Fibroblast of lung (primary cell): Measurements from ENCODE around the gene TTL.

Experiments
- EZH2 ChIP-seq: IDR thresholded peaks from 2 replicates; pipeline ENCODE4 v1.5.1; 2012; ENCODE audit warnings: low read length, control low read depth, mild to moderate bottlenecking; ENCODE audit errors: missing control alignments
- TF ChIP-seq, protein P1 (sequence below), 2 donors: IDR thresholded peaks in 1 of 2; conservative IDR thresholded peaks in 1 of 2; 1 replicate in 1 of 2; 2 replicates in 1 of 2; pipeline ENCODE4 v1.5.1; 2011 to 2012; ENCODE audit warnings: low read length in 2 of 2, control low read depth in 1 of 2, inconsistent platforms in 1 of 2, low read depth in 1 of 2, mild to moderate bottlenecking in 1 of 2

DNA sequence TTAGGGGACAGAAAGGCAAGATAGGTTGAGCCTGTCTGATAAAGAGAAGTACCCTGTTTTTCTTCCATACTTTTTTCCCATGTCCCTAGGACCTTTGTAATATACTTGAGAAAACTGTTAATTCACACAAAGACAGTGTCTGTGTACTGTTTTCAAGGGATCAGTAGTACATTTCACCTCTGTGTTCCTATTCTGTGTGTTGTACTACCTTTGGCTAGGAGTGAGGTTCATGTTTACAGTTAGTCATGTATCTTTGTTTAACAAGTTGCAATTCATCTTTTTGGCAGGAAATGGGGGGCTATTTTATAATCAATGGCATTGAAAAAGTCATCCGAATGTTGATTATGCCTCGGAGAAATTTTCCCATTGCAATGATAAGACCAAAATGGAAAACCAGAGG, 67.0 kb downstream of the TTL start:
- TF ChIP-seq, protein P1, sequence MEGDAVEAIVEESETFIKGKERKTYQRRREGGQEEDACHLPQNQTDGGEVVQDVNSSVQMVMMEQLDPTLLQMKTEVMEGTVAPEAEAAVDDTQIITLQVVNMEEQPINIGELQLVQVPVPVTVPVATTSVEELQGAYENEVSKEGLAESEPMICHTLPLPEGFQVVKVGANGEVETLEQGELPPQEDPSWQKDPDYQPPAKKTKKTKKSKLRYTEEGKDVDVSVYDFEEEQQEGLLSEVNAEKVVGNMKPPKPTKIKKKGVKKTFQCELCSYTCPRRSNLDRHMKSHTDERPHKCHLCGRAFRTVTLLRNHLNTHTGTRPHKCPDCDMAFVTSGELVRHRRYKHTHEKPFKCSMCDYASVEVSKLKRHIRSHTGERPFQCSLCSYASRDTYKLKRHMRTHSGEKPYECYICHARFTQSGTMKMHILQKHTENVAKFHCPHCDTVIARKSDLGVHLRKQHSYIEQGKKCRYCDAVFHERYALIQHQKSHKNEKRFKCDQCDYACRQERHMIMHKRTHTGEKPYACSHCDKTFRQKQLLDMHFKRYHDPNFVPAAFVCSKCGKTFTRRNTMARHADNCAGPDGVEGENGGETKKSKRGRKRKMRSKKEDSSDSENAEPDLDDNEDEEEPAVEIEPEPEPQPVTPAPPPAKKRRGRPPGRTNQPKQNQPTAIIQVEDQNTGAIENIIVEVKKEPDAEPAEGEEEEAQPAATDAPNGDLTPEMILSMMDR (conservative IDR thresholded peaks at IDR 0.05 in 1 of 2, IDR thresholded peaks at IDR 0.05 in 1 of 2; ENCODE audit: low read depth in 1 of 2, low read length in 2 of 2), result no peak
- no peak for TF ChIP-seq EZH2
